ENCODE measurements around the gene GMIP.
"Not testable (repeated sequence)": the region's sequence is repeated elsewhere in the genome, so short reads cannot be mapped to it uniquely, and the experiment has no call there.

GMIP gene, protein sequence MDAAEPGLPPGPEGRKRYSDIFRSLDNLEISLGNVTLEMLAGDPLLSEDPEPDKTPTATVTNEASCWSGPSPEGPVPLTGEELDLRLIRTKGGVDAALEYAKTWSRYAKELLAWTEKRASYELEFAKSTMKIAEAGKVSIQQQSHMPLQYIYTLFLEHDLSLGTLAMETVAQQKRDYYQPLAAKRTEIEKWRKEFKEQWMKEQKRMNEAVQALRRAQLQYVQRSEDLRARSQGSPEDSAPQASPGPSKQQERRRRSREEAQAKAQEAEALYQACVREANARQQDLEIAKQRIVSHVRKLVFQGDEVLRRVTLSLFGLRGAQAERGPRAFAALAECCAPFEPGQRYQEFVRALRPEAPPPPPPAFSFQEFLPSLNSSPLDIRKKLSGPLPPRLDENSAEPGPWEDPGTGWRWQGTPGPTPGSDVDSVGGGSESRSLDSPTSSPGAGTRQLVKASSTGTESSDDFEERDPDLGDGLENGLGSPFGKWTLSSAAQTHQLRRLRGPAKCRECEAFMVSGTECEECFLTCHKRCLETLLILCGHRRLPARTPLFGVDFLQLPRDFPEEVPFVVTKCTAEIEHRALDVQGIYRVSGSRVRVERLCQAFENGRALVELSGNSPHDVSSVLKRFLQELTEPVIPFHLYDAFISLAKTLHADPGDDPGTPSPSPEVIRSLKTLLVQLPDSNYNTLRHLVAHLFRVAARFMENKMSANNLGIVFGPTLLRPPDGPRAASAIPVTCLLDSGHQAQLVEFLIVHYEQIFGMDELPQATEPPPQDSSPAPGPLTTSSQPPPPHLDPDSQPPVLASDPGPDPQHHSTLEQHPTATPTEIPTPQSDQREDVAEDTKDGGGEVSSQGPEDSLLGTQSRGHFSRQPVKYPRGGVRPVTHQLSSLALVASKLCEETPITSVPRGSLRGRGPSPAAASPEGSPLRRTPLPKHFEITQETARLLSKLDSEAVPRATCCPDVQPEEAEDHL

DNA sequence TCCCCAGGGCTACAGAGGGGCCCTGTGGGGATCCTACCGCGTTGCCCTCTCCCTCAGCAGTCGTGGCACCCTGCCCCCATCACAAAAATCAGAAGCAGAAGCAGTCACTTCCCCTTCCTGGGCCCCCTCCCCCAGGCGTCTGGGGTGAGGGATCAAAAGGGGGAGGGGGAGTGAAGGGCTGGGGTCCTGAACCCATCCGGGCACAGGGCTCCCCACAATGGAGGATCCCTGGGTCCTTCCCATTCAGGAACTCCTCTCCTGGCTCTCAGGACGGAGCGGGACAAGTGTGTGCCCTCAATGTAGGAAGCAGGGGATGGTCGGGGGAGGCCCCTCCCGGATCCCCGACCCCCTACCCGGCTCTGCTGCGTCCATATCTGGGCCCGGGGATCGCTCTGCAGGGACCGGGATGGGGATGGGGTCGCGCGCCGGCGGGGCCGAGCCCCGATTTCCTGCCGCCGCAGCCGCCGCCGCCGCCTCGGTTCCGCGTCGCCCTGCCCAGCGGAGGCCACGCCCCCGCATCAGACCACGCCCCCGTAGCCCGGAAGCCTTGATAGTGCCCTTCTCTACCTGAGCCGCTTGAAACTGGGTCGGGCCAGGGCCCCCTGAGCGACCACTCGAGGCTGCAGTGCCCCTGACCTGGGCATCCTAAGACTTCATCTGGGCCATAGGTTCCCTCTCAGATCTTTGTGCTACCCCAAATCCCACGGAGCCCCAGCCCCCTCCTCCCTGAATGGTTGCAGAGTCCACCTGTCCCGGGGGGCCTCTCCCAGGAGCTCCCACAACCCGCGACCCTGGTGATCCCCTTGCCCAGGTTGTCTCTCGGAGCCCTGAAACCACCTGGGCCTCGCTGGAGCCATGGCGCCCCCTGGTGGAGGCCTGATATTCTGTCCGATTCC, at the start of gene GMIP:
GMIP (minus strand) TSS at position 500 of the 896 bp plus-strand sequence; CDS start at position 372, 128 bp downstream.
- DNase-seq: peak; percentile 53

DNA sequence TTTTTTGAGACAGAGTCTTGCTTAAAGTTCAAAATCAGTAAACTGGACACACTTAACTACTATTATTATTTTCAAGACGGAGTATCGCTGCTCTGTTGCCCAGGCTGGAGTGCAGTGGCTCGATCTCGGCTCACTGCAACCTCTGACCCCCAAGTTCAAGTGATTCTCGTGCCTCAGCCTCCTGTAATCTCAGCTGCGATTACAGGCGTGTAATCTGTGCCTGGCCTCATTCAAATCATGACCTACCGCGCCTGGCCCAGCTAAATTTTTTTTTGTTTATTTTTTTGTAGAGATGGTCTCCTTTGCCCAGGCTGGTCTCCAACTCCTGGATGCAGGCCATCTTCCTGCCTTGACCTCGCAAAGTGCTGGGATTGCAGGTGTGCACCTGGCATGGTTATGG, 48.2 kb upstream of the GMIP start:
- no peak for DNase-seq

DNA sequence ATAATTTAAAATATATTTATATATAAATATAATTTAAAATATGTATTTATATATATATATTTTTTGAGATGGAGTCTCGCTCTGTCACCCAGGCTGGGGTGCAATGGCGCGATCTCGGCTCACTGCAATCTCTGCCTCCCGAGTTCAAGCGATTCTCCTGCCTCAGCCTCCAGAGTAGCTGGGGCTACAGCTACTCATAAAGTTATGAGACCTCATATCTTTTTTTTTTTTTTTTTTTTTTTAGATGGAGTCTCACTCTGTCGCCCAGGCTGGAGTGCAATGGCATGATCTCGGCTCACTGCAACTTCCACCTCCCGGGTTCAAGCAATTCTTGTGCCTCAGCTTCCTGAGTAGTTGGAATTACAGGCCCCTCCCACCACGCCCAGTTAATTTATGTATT, 45.6 kb upstream of the GMIP start:
- DNase-seq: not testable (repeated sequence)

DNA sequence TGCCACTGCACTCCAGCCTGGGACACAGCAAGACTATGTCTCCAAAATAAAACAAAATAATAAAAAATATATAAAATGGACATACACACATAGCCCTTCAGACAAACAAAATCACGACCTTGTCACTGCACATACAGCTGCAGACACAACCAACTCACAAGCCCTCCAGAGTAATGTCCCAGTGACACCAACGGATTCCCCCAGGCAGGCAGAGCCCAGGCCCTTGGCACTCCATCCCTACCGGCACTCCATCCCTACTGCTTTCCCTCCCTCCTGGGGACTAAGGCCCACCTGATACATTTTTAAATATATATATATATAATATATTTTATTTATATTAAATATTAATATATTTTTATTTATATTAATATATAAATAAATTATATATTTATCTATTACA, 43.6 kb upstream of the GMIP start:
- DNase-seq: no peak

DNA sequence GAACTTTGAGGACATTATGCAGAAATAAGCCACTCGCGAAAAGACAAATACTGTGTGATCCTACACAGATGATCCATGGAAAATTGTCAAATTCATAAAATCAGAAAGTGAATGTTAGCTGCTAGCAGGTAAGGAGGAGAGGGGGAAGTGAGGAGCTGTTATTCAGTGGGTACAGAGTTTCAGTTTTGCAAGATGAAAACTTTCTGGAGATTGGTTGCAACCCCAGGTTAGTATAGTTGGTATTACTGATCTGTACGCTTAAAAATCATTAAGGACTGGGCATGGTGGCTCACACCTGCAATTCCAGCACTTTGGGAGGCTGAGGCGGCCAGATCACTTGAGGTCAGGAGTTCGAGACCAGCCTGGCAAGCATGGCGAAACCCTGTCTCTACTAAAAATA, 43.1 kb upstream of the GMIP start:
- no peak for DNase-seq

DNA sequence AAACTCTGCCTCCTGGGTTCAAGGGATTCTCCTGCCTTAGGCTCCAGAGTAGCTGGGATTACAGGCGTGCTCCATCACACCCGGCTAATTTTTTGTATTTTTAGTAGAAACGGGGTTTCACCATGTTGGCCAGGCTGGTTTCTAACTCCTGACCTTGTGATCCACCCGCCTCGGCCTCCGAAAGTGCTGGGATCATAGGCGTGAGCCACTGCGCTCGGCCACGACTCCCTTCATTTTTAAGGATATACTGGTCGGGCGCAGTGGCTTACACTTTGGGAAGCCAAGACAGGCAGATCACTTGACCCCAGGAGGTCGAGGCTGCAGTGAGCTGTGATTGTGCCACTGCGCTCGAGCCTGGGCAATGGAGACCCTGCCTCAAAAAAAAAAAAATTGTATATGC, 42.7 kb upstream of the GMIP start:
- not testable (repeated sequence) for DNase-seq

DNA sequence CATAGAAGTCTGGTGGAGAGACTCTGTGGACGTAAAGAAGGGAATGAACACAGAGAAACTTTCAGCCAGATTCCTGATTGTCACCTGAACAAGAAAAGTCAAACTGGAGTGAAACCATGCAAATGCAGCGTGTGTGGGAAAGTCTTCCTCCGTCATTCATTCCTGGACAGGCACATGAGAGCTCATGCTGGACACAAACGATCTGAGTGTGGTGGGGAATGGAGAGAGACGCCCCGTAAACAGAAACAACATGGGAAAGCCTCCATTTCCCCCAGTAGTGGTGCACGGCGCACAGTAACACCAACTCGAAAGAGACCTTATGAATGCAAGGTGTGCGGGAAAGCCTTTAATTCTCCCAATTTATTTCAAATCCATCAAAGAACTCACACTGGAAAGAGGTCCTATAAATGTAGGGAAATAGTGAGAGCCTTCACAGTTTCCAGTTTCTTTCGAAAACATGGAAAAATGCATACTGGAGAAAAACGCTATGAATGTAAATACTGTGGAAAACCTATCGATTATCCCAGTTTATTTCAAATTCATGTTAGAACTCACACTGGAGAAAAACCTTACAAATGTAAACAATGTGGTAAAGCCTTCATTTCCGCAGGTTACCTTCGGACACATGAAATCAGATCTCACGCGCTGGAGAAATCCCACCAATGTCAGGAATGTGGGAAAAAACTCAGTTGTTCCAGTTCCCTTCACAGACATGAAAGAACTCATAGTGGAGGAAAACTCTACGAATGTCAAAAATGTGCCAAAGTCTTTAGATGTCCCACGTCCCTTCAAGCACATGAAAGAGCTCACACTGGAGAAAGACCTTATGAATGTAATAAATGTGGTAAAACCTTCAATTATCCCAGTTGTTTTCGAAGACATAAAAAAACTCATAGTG, 36.0 kb upstream of the GMIP start:
- no peak for DNase-seq

DNA sequence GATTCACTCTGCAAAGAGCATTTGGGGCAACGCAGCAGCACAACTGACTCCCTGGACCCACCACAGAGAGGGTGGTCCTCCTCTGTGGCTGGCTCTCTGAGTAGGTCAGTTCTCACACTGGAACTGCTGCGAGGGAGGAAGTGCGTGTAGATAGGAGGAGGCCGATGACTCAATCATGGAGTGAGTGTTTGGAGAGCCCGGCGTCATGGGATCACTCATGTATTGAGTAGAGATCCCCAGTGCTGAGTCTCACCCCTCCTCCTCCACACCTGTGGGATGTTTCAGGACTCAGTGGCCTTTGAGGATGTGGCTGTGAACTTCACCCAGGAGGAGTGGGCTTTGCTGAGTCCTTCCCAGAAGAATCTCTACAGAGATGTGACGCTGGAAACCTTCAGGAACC, 34.1 kb upstream of the GMIP start:
- DNase-seq: no peak

DNA sequence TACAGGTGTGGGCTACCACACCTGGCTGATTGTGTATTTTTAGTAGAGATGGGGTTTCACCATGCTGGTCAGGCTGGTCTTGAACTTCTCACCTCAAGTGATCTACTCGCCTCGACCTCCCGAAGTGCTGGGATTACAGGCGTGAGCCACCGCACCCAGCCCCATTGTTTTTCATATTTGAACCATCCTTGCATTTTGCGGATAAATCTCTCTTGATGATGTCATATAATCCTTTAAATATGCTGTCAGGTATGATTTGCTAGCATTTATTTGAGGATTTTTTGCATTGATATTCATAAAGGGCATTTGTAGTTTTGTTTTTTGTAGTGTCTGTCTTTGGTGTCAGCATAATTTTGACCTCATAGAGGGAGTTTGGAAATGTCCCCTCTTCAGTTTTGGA, 30.9 kb upstream of the GMIP start:
- no peak for DNase-seq

DNA sequence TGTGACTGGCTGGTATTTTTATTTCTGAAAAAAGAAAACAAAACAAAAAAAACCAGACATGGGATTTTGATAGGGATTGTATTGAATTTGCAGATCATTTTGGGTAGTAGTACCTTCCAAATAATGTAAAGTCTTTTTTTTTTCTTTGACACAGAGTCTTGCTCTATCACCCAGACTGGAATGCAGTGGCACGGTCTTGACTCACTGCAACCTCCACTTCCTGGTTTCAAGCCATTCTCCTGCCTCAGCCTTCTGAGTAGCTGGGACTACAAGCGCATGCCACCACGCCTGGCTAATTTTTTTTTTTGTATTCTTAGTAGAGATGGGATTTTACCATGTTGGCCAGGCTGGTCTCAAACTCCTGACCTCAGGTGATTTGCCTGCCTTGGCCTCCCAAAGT, 29.4 kb upstream of the GMIP start:
- no peak for DNase-seq

DNA sequence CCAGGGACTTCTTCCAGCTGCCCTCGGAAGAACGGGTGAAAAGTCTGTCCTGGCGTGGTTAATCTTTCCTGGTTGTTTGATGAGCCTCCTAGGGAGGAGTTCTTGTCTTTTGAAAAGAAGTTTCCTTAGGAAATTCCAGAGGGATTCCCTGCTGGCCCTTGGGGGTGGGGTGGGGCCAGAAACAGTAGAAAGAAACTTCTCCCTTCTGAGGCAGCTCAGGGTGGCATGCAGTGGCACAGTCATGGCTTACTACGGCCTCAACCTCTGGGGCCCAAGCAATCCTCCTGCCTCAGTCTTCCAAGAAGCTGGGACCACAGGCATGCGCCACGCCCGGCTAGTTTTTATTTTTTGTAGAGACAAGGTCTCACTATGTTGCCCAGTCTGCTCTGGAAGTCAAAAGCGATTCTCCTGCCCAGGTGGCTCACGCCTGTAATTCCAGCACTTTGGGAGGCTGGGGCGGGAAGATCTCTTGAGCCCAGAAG, 26.7 kb upstream of the GMIP start:
- no peak for DNase-seq

DNA sequence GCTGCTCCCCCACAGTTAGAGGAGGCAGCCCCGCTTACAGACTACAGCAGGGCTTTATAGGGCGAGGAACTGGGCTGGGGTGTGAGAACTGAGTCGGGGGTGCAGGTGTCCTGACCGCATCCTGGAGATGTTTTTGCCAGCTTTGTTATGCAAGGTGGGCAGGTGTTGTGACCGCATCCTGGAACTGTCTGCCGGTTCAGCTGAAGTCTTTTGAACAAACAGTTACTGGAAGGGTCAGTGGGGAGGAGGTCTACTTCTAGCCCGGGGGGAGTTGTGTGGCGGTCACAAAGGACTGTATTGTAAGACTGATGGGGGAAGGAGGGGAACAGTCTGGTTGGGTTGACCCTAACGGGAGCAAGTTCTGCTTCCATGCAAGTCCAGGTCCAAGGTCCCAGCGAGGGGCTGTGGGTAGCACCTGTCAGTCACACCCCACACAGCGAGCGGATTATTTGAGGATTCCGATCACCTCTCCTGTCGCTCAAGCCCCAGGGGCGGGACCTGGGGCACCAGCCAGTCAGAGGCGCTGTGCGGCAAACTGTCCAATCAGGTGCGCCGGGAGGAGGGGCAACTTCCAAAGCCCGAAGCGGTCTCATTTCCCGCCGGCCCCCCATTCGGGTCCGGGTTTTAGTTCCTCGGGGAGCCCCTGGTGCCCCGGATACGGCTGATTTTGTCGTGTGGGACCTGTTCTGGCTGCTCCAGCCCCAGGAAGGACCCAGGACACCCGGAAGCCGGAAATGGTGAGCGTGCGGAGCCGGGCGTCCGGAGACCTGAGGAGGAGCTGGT, 25.0 kb upstream of the GMIP start, which contains the start of gene ZNF101:
ZNF101 (plus strand) TSS at position 610 of the 783 bp plus-strand sequence; CDS start at position 735, 125 bp downstream.
- peak; percentile 91 for DNase-seq

DNA sequence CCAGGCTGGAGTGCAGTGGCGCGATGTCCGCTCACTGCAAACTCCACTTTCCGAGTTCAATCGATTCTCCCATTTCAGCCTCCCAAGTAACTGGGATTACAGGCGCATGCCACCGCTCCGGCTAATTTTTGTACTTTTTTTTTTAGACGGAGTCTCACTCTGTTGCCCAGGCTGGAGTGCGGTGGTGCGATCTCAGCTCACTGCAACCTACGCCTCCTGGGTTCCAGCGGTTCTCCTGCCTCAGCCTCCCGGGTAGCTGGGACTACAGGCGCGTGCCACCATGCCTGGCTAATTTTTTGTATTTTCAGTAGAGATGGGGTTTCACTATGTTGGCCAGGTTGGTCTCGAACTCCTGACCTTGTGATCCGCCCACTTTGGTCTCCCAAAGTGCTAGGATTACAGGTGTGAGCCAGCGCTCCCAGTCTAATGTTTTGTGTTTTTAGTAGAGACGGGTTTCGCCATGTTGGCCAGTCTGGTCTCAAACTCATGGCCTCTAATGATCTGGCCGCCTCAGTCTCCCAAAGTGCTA, 22.0 kb upstream of the GMIP start:
- not testable (repeated sequence) for DNase-seq

DNA sequence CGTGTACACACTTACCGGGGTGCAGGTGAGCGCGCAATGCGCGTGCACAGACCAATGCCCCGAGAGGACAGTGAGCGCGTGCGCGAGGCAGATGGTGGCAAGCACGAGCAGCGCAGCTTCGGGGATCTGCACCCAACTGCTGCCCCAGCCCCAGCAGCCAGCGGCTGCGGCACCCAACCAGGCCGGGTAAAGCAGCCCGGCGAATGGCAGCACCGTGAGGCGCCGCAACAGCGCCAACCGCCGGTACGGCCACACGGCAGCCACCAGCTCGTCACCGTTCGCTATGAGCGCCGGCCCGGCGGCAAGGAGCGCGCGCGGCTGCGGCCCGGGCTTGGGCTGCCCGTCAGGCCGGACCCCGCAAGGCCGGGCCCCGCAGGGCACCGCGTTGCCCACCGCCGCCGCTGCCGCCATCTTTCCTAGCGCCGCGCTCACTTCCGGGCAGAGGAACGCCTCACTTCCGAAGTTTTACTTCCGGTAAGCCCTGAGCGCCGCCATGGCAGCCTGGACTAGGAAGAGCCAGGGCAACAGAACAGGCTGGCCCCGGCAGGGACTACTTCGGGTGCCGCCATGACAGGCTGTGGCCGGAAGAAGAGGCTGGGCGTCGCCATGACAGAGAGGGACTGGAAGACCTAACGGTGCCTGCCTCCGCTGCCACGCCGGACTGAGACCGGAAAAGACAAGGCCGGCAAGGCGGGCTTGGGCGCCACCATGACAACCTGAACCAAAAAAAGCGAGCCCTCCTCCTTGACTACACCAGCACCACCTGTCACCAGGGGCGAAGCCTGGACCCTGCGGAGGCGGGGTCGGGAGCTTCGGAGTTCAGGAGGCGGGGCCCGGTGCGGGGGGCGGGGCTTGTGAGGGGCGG, 20.0 kb upstream of the GMIP start, which contains the start of gene ATP13A1:
ATP13A1 (minus strand) TSS at position 421 of the 865 bp plus-strand sequence; CDS start at position 411, 10 bp downstream.
- peak; percentile 98 for DNase-seq

DNA sequence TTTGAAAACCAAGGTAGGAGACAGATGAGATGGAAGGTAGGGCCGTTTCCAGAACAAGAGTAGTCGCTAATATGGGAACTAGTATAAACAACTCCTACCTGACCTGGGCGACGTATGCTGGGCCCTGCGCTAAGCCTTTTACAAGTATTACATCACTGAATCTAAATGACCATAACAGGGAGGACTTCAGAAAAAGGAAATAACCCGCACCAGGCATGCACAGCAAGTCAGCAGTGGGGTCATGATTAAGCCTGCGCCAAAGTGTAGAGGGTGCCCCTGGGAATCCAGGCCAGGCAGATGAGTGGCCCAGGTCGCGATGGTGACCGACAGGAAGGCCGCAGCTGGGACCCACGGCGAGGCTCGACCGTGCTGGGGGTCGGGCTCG, 19.4 kb upstream of the GMIP start:
- DNase-seq: no peak

DNA sequence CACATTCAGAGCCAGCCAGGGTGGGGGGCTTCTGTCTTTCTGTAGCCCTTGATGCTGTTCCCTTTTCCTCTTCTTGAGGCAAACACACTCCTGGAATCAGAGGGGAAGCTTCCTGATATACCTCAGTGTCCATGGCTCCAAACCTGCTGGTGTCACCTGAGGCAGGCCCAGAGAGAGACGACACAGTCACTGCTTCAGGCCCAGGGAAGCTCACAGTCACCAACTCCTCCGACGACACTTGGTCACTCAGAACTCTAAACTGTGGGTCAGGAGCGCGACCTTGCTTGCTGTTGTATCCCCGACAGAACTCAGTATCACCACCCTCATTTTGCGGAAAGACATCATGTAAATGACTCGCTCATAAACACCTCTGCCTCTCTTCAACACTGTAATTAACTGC, 18.9 kb upstream of the GMIP start:
- DNase-seq: no peak

DNA sequence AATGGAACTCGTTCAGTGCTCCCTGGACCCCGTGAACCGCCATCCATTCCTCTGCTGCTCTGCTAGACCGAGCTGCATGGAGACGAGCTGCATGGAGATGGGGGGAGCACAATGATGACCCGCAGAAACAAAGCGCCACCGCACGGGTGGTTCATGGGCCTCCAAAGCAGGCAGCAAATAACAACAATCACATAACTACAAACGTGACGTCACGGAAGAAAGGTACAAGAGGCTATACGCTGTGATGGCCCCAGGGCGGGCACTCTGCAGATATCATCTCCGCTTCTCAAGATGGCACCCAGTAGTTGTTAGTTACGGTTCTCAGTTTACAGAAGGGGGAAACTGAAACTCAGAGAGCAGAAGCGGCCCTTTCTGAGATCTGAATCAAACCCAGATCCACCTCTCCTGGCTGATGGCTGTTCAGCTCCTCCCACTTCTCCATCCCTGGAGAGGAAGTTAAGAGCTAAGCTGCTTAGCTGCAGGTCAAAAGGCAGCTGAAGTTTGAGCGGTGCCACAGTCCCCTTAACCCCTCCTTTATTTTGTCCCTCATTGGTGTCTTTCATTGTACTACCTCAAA, 18.3 kb upstream of the GMIP start:
- no peak for DNase-seq

DNA sequence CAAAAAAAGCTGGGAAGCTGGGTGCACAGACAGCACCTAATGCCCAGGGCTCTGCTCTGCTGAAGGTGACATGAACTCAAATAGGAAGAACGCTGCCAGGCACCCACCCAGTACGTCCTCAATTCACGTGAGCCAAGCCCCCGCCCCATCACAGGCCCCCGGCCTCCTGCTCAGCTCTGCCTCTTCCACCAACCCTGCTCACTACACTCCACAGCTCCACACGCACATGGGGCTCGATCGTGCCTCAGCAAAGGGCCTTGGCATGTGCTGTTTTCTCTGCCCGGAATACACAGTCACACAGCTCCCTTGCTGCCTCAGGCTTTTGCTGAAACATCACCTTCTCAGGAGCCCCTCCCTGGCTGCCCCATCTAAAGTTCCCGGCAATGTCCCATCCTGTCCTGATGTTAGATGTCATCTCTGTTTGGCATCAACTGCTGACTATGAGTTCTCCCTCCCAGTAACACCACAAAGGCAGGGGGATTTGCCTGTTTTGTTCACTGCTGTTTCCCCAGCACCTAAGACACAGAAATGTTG, 17.8 kb upstream of the GMIP start:
- no peak for DNase-seq
